HG02571 (cell line): Measurements from ENCODE around the gene RGR.

ENCODE experiments used
- ATAC-seq: cut with Tn5 transposase; IDR thresholded peaks from one replicate; pipeline ENCODE4 v1.9.1; 2021; ENCODE audit warnings: mild to moderate bottlenecking, moderate library complexity; ENCODE audit not compliant: unreplicated experiment

RGR gene

GRCh38 chr10:84244651-84245270, at the start of gene RGR:
TSS of gene RGR (plus strand) at chr10:84245053. CDS start at chr10:84245091, 38 bp downstream.
- no peak for ATAC-seq

GRCh38 chr10:84196083-84196482, 48.8 kb upstream of the RGR start:
- ATAC-seq, result no peak

GRCh38 chr10:84196941-84197340, 47.9 kb upstream of the RGR start:
- no peak for ATAC-seq

- no peak for ATAC-seq
Observed at GRCh38 chr10:84197643-84198042, 47.2 kb upstream of the RGR start.

- ATAC-seq, result no peak
Observed at GRCh38 chr10:84198206-84198915, 46.5 kb upstream of the RGR start.

- ATAC-seq, result no peak
Observed at GRCh38 chr10:84200537-84201243, 44.2 kb upstream of the RGR start.

- no peak for ATAC-seq
Observed at GRCh38 chr10:84201244-84201606, 43.6 kb upstream of the RGR start.

GRCh38 chr10:84201682-84202081, 43.2 kb upstream of the RGR start:
- ATAC-seq, result no peak

- no peak for ATAC-seq
Observed at GRCh38 chr10:84202349-84202748, 42.5 kb upstream of the RGR start.

GRCh38 chr10:84204122-84204521, 40.7 kb upstream of the RGR start:
- no peak for ATAC-seq

GRCh38 chr10:84204610-84205009, 40.2 kb upstream of the RGR start:
- ATAC-seq, result no peak

GRCh38 chr10:84205049-84205852, 39.6 kb upstream of the RGR start:
- peak; percentile 80 for ATAC-seq

GRCh38 chr10:84205853-84206525, 38.9 kb upstream of the RGR start:
- no peak for ATAC-seq

- ATAC-seq, result no peak
Observed at GRCh38 chr10:84208023-84208422, 36.8 kb upstream of the RGR start.

GRCh38 chr10:84211566-84211965, 33.3 kb upstream of the RGR start:
- ATAC-seq, result no peak

- ATAC-seq, result no peak
Observed at GRCh38 chr10:84212014-84212413, 32.8 kb upstream of the RGR start.

- no peak for ATAC-seq
Observed at GRCh38 chr10:84213076-84213475, 31.8 kb upstream of the RGR start.

- ATAC-seq, result peak; percentile 27
Observed at GRCh38 chr10:84214046-84214572, 30.7 kb upstream of the RGR start.

- ATAC-seq, result peak; percentile 74
Observed at GRCh38 chr10:84214612-84215235, 30.1 kb upstream of the RGR start.

- no peak for ATAC-seq
Observed at GRCh38 chr10:84216834-84217233, 28.0 kb upstream of the RGR start.
